Lower lobe of right lung (tissue), 2 donors: ENCODE results near the gene P2RY6. TPM values are rescaled to one million over a fixed set of nuclear protein-coding genes. Genes with fewer than 3 reads are reported as not detected.

Source experiments
- ATAC-seq, 2 donors: fragments of 200-7000 bp; cut with Tn5 transposase; one replicate each; pipeline ENCODE4 v1.9.1; 2020 to 2022; ENCODE audit warnings: mild to moderate bottlenecking in 2 of 2, moderate library complexity in 2 of 2
- DNase-seq: peaks from one replicate; pipeline ENCODE4 v3.0.0-alpha.2; 2020
- H3K27ac ChIP-seq: fragments of 200-600 bp; one replicate; pipeline ENCODE4 v1.8.0; 2022
- H3K27me3 ChIP-seq: fragments of 200-600 bp; one replicate; pipeline ENCODE4 v1.8.0; 2022; ENCODE audit warnings: low read depth
- H3K36me3 ChIP-seq: fragments of 200-600 bp; one replicate; pipeline ENCODE4 v1.8.0; 2022; ENCODE audit warnings: mild to moderate bottlenecking
- H3K4me1 ChIP-seq: fragments of 200-600 bp; one replicate; pipeline ENCODE4 v1.8.0; 2022
- H3K4me3 ChIP-seq: fragments of 200-600 bp; one replicate; pipeline ENCODE4 v1.8.0; 2022; ENCODE audit warnings: mild to moderate bottlenecking
- H3K9me3 ChIP-seq: fragments of 200-600 bp; one replicate; pipeline ENCODE4 v1.8.0; 2022
- CTCF ChIP-seq: fragments of 200-600 bp; IDR thresholded peaks from one replicate; pipeline ENCODE4 v1.8.0; 2022; ENCODE audit warnings: antibody characterized with exemption, mild to moderate bottlenecking
- intact Hi-C: fragments of 100-400 bp; cut with DNase I; formaldehyde crosslinking; loops from one replicate; pipeline ENCODE4 v1.11.0; 2022
- total RNA-seq: library from RNA; stranded (reverse); fragmentation: NEBNext Ultra II Directional; extraction: Animal tissue kit (Norgen Biotek cat#: 25700); gene quantifications from one replicate; pipeline ENCODE4 v1.2.1, GENCODE V29; 2021
- donor health status: DM: no; HTN: yes; CAD: no; lungs with severe emphysema.

P2RY6 gene
- total RNA-seq, 1 donor from 2014 or later: 3.6 TPM

DNA sequence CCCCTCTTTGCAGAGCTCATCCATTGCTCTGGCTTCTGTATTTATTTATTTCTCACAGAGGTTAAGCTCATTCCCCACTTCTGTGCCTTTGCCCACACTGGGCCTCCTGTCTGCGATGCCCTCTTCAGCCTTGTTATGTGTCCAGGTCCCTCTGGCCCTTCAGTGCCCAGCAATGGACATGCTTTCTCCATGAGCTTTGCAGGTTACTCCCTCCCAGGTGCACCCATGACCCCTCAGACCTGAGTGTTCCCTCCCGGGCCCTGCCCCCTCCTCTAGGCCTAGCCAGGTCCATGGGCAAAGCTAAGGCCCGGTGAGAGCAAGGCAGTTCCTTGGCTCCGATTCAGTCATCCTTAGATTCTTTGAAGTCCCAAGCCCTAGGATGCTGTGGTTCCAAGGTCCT is 18.4 kb downstream of the P2RY6 start:
- H3K9me3 ChIP-seq: no peaks in the 10 kb centered on the region
- H3K4me3 ChIP-seq: no peak overlapping the region
- no peaks in the 10 kb centered on the region for H3K36me3 ChIP-seq
- no peak overlapping the region for H3K27ac ChIP-seq
- no peaks in the 10 kb centered on the region for H3K27me3 ChIP-seq
- TF ChIP-seq CTCF: no peak
- no peak for DNase-seq
- intact Hi-C loops: no loop called here
- no peak for ATAC-seq
- peaks cover 35% of the 10 kb centered on the region for H3K4me1 ChIP-seq

- intact Hi-C loops: no loop called here
- Histone ChIP-seq H3K27me3 (no peaks in the 10 kb centered on the region), H3K27ac (no peak overlapping the region), H3K36me3 (no peaks in the 10 kb centered on the region), H3K9me3 (no peaks in the 10 kb centered on the region), H3K4me1 (peaks cover 35% of the 10 kb centered on the region), H3K4me3 (no peak overlapping the region)
- TF ChIP-seq CTCF: no peak
- DNase-seq: no peak
- ATAC-seq: no peak
These were observed 19.1 kb downstream of the P2RY6 start for GRCh38 chr11:73291196-73291595.

GRCh38 chr11:73291781-73292524 is 19.8 kb downstream of the P2RY6 start:
- Histone ChIP-seq H3K27me3 (no peaks in the 10 kb centered on the region), H3K36me3 (no peaks in the 10 kb centered on the region), H3K27ac (no peak overlapping the region), H3K4me3 (no peak overlapping the region), H3K9me3 (no peaks in the 10 kb centered on the region), H3K4me1 (peaks cover 29% of the 10 kb centered on the region)
- ATAC-seq (no peak), DNase-seq (no peak)
- TF ChIP-seq CTCF: no peak
- intact Hi-C loops: no loop called here

GRCh38 chr11:73292525-73292894 is 20.4 kb downstream of the P2RY6 start:
- ATAC-seq (no peak), DNase-seq (no peak)
- intact Hi-C loops: no loop called here
- Histone ChIP-seq H3K27me3 (no peaks in the 10 kb centered on the region), H3K36me3 (no peaks in the 10 kb centered on the region), H3K27ac (no peak overlapping the region), H3K4me1 (peaks cover 24% of the 10 kb centered on the region), H3K9me3 (no peaks in the 10 kb centered on the region), H3K4me3 (no peak overlapping the region)
- TF ChIP-seq CTCF: no peak

DNA sequence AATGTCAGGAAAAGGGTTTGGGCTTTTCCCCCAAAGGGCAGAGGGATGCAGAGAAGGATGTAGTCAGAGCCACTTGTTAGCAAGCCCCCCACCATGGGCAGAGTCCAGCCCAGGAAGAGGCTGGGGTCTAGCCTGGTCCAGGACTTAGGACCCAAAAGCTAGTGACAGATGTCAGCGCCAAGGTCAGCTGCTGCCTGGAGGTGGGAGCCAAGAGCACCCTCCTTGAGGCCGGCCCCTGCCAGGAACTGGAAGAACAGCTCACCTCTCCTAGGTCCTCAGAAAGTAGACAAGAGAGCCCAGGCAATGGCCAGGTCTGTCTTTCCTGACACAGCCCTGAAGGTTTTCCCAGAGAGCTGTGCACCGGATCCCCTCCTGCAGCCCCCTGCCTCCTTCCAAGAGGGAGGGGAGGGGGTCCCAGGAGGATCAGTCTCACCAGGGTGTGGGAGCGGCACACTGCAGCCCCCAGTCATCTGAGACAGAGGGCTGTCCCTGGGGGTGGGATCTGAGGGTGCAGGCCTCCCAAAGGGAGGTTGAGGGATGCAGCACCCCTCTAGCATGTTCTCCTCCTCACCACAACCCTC is 21.3 kb downstream of the P2RY6 start:
- DNase-seq (no peak), ATAC-seq (no peak)
- Histone ChIP-seq H3K36me3 (no peaks in the 10 kb centered on the region), H3K9me3 (no peaks in the 10 kb centered on the region), H3K4me3 (no peak overlapping the region), H3K27me3 (no peaks in the 10 kb centered on the region), H3K4me1 (peaks cover 14% of the 10 kb centered on the region), H3K27ac (no peak overlapping the region)
- TF ChIP-seq CTCF: no peak
- intact Hi-C loops: no loop called here
